Cardiac fibroblast (primary cell): ENCODE measurements around the gene PLEKHG3.
"Not testable (repeated sequence)": the region's sequence is repeated elsewhere in the genome, so short reads cannot be mapped to it uniquely, and the experiment has no call there.

Source experiments
- DNase-seq, 2 donors: peaks; one replicate each; pipeline versions ENCODE4 v3.0.0 to v3.0.0-alpha.2; 2010; ENCODE audit warnings: low read depth in 2 of 2
- H3K4me3 ChIP-seq, 2 donors: replicated peaks in 1 of 2; 1 replicate in 1 of 2; 2 replicates in 1 of 2; pipeline ENCODE4 v1.5.1; 2011; ENCODE audit warnings: low read depth in 2 of 2, low read length in 2 of 2, mild to moderate bottlenecking in 2 of 2, moderate library complexity in 1 of 2
- CTCF ChIP-seq: IDR thresholded peaks from one replicate; pipeline ENCODE4 v1.5.1; 2011; ENCODE audit warnings: low read depth, mild to moderate bottlenecking, low read length, inconsistent platforms

PLEKHG3 gene

GRCh38 chr14:64704143-64704742 lies at the start of gene PLEKHG3:
Gene PLEKHG3, plus strand, starts transcription at chr14:64704424. Its CDS starts 23,208 bp downstream, at chr14:64727632.
- TF ChIP-seq CTCF, result no peak
- peak; percentile 58 to 83 for DNase-seq
- peak within 1 kb of the TSS; percentile 66 to 72 for H3K4me3 ChIP-seq

- peak in 1 of 2 donors; percentile 48 for DNase-seq
- no peak overlapping the region for H3K4me3 ChIP-seq
- TF ChIP-seq CTCF, result no peak
These were observed 49.3 kb upstream of the PLEKHG3 start for GRCh38 chr14:64654901-64655300.

GRCh38 chr14:64656986-64657385 lies 47.2 kb upstream of the PLEKHG3 start:
- no peak for TF ChIP-seq CTCF
- no peak overlapping the region for H3K4me3 ChIP-seq
- peak; percentile 27 to 85 for DNase-seq

- no peak overlapping the region for H3K4me3 ChIP-seq
- no peak for TF ChIP-seq CTCF
- DNase-seq, result no peak
These were observed 46.0 kb upstream of the PLEKHG3 start for GRCh38 chr14:64658201-64658600.

GRCh38 chr14:64658700-64659264 lies 45.4 kb upstream of the PLEKHG3 start:
- not testable (repeated sequence) for H3K4me3 ChIP-seq, DNase-seq

GRCh38 chr14:64659366-64659765 lies 44.9 kb upstream of the PLEKHG3 start:
- H3K4me3 ChIP-seq, result no peak overlapping the region
- DNase-seq, result no peak
- no peak for TF ChIP-seq CTCF

GRCh38 chr14:64663174-64663573 lies 41.0 kb upstream of the PLEKHG3 start:
- no peak overlapping the region for H3K4me3 ChIP-seq
- peak in 1 of 2 donors; percentile 27 for DNase-seq
- no peak for TF ChIP-seq CTCF
